Measurements from ENCODE around the gene KIAA1671.

DNA sequence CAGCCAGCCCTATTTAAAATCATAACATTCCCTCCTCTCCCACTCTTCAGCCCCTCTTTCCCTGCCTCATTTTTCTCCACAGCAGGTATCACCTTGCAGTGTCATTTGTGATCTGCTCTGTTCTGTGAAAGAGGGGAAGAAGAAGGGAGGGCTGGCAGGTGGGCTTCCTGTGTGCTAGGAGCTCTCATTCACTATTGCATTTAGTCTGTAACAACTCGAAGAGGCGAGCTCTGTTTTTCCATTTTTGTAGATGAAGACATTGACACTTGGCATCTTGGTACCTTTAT, 195.1 kb downstream of the KIAA1671 start:
- TF ChIP-seq, protein P1, sequence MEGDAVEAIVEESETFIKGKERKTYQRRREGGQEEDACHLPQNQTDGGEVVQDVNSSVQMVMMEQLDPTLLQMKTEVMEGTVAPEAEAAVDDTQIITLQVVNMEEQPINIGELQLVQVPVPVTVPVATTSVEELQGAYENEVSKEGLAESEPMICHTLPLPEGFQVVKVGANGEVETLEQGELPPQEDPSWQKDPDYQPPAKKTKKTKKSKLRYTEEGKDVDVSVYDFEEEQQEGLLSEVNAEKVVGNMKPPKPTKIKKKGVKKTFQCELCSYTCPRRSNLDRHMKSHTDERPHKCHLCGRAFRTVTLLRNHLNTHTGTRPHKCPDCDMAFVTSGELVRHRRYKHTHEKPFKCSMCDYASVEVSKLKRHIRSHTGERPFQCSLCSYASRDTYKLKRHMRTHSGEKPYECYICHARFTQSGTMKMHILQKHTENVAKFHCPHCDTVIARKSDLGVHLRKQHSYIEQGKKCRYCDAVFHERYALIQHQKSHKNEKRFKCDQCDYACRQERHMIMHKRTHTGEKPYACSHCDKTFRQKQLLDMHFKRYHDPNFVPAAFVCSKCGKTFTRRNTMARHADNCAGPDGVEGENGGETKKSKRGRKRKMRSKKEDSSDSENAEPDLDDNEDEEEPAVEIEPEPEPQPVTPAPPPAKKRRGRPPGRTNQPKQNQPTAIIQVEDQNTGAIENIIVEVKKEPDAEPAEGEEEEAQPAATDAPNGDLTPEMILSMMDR (IDR thresholded peaks at IDR 0.05; ENCODE audit: low read length), result no peak
- TF ChIP-seq EZH2 (IDR thresholded peaks at IDR 0.05; ENCODE audit: borderline replicate concordance, low read length), result no peak
